AG08396 (cell line): ENCODE results near the gene METTL22.

Experiments used
- DNase-seq: peaks from one replicate; pipeline ENCODE4 v3.0.0; 2012; ENCODE audit warnings: low spot score, mixed read lengths

The METTL22 gene

DNA sequence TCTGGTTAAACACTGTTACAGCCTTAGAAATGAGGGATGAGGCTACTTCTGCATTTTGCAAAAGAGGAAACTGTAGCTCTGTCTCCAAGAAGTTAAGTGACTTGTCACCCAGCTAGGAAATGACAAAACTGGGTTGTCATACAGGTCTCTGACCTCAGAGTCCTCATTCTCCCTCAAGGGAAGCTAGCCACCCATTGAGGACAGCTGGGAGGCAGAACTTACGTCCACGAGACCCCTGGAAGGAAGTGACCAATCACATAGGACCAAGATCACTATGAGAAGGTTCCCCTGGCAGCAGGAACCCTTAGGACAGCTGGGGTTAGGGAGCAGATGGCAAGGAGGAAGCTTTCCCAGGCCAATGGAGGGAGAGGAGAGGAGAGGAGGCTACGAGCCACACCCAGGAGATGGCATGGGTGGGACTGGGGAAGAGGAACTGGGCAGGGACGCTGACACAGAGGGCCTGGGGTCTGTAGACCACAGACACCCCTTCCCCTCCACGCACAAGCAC is 11.2 kb downstream of the METTL22 start:
- no peak for DNase-seq

- peak; percentile 43 for DNase-seq
These were observed 13.7 kb downstream of the METTL22 start for GRCh38 chr16:8634991-8635736.

DNA sequence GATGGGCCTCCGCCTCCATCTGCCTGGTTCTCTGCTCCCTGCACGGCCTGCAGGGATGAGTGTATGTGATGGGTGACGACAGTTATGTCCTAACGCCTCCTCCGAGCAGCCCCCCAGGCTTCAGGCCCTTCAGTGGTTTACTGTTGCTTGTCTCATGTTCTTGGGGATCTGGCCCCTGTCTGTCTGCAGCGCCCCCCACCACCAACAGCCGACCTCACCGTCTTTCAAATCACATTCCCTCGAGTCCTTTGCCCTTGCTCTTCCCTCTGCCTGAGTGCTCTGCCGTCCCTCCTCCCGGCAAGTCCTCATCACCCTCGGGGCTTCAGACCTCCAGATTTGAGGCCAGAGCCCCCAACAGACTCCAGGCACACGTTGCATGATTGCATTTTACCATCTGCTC is 18.2 kb downstream of the METTL22 start:
- no peak for DNase-seq

- no peak for DNase-seq
These were observed 20.2 kb downstream of the METTL22 start for GRCh38 chr16:8641671-8642070.

DNA sequence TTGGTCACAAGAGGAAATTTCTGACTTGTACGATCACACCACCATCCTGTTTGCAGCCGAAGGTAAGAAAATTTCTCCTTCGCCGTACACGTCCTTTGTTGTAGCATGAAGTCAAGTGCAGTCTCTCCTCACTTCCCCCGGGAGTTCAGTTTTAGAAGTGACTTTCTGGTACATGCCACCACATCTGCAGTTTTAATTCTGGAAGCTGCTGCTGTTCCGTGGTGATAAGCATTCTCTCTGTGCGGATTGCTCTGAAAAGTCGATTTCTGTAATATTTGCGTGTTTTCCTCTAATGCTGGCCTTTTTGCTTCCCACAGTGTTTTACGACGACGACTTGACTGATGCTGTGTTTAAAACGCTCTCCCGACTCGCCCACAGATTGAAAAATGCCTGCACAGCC is 20.6 kb downstream of the METTL22 start:
- DNase-seq, result no peak

DNA sequence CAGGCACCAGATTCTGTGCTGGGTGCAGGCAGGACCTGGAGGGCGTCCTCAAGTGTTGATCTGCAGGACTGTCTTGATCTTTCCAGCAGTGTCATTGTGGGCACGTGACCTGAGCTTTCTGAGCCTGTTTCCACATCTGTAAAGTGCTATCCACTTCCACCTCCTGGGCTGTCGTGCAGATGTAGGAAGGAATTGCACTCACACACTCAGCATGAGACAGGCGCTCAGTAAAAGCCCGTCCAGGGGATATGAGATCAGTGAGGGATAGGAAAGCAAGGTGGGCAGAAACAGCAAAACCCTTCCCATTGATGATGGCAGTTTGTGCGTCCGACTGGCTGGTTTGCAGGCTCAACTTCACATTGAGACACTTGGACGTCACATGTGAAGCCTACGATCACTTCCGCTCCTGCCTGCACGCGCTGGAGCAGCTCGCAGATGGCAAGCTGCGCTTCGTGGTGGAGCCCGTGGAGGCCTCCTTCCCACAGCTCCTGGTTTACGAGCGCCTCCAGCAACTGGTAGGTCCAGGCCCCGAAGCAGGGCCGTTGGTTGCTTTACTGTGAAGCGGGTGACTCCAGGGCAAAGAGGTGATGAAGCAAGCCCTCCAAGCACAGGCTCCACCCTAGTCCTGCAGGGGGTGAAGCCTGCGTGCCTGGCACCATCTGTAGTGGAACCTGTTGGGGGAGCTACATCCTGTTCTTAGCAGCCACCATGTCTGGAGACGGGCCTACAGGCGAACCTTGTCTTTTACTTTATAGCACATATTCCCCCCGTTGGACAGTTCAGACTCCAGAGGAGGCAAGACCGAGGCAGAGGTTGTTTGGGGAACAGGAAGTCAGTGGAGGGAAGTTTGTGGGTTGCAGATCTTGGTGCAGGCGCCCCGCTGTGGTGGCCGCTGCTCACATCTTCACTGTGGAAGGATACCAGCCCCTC is 23.0 kb downstream of the METTL22 start:
- no peak for DNase-seq

GRCh38 chr16:8645141-8645521 is 23.6 kb downstream of the METTL22 start:
- no peak for DNase-seq

- DNase-seq, result no peak
These were observed 24.3 kb downstream of the METTL22 start for GRCh38 chr16:8645831-8646230.

GRCh38 chr16:8646326-8647053 is 25.0 kb downstream of the METTL22 start:
- no peak for DNase-seq

DNA sequence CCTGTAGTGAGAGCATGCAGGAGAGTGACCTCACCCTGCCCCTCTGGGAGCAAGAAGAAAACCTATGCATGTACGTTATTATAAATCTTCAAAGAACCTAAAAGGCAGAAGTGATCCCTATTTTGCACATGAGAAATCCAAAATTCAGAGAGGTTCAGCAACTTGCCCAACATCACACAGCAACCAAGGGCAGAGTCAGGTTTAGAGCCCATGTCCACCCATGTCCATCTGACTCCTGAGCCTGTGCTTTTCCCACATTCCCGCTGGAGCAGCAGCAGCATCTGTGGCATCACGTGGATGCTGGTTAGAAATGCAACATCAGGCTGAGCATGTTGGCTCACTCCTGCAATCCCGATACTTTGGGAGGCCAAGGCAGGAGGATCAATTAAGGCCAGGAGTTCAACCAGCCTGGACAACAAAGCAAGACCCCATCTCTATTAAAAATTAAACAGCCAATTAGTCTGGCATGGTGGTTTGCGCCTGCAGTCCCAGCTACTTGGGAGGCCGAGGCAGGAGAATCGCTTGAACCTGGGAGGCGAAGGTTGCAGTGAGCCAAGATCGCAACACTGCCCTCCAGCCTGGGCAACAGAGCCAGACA is 26.3 kb downstream of the METTL22 start:
- DNase-seq, result no peak

GRCh38 chr16:8648877-8649276 is 27.4 kb downstream of the METTL22 start:
- no peak for DNase-seq

DNA sequence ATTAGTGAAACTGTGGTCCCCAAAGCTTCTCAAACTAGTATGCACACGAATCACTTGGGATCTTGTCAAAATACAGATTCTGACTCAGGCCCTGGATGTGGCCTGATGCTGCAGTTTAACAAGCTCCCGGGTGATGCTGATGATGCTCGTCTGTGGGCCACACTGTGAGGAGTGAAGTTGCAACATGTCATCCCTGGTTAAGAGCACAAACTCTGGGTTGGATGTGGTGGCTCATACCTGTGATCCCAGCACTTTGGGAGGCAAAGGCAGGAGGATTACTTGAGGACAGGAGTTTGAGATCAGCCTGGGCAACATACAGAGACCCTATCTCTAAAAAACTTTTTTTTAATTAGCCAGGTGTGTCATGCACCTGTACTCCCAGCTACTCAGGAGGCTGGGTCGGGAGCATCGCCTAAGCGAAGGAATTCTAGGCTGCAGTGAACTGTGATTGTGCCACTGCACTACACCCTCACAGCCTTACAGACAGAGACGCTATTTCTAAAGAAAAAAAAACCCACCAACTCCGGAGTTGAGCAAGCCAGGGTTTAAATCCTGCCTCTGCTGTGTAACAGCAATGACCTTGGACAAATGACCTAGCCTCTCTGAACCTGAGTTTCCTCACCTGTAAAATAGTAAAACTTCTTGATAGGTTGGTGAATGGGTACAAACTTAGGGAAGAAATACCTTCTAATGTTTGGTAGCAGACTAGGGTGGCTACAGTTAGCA is 28.5 kb downstream of the METTL22 start:
- no peak for DNase-seq

DNA sequence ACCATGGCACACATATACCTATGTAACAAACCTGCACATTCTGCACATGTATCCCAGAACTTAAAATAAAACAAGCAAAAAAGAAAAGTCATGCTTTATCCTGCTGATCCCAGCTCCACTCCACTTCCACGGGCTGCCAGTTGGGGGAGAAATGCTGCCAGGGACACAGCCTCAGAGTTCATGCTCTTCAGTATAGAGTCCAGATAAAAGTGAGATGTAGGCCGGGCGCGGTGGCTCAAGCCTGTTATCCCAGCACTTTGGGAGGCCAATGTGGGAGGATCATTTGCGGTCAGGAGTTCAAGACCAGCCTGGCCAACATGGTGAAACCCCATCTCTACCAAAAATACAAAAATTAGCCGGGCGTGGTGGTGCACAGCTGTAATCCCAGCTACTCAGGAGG is 30.5 kb downstream of the METTL22 start:
- peak; percentile 63 for DNase-seq

DNA sequence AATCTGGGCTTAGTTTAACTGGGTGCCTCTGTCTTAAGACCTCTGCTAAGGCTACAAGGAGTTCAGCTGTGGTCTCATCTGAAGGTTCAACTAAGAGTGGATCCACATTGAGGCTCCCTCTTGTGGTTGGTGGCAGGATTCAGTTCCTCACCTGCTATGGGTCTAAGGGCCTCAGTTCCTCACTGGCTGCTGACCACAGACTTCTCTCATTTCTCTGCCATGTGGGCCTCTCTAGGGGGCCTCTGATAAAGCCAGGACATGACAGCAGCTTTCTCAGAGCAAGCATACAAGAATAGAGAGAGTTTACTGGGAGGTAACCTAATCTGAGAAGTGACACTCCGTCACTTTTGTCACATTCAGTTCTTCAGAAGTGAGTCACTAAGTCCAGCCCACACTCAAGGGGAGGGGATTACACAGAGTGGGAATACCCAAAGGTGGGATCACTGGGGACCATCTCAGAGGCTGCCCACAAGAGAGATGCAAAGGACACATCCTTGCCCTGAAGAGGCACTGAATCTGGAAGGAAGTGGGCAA is 33.8 kb downstream of the METTL22 start:
- DNase-seq, result no peak

DNA sequence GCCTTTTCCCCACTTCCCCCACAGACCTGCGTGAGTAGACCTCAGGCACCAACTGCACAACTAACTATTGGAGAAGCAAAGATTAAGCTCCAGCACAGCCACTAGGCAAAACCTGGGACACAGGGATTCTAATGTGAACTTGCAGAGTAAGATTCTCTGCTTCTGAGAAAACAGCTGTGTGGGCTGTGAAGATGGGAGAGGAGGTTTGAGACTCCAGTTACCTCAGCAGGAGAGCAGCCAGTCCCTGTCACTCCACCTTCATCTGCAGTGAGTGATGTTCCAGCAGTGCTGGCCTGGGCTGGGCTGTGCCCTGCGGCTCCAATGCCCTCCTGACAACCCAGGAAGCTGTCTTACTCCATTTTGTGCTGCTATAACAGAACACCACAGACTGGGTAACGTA is 34.9 kb downstream of the METTL22 start:
- DNase-seq, result no peak

DNA sequence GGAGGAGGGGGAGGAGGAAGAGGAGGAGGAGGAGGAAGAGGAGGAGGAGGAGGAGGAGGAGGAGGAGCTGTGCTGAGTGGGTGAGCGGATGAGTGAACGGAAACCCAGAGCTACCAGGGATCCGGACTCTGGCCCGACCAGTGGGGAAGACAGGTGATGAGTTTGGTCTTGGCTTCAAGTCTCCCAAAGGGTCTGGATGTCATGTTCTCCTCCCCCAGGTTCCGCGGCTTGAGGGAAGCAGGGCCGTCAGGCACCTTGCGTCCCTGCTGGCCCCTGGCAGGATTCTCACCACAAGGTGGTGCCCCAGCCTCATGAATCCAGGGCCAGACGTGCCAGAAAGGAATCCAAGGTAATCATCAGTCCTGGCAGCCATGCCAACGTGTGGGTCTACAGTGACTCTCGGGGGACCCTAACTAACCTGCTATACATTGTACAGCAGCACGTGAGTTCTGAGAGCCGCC is 39.4 kb downstream of the METTL22 start:
- DNase-seq, result peak; percentile 63

- DNase-seq, result no peak
These were observed 40.2 kb downstream of the METTL22 start for GRCh38 chr16:8661703-8662102.

DNA sequence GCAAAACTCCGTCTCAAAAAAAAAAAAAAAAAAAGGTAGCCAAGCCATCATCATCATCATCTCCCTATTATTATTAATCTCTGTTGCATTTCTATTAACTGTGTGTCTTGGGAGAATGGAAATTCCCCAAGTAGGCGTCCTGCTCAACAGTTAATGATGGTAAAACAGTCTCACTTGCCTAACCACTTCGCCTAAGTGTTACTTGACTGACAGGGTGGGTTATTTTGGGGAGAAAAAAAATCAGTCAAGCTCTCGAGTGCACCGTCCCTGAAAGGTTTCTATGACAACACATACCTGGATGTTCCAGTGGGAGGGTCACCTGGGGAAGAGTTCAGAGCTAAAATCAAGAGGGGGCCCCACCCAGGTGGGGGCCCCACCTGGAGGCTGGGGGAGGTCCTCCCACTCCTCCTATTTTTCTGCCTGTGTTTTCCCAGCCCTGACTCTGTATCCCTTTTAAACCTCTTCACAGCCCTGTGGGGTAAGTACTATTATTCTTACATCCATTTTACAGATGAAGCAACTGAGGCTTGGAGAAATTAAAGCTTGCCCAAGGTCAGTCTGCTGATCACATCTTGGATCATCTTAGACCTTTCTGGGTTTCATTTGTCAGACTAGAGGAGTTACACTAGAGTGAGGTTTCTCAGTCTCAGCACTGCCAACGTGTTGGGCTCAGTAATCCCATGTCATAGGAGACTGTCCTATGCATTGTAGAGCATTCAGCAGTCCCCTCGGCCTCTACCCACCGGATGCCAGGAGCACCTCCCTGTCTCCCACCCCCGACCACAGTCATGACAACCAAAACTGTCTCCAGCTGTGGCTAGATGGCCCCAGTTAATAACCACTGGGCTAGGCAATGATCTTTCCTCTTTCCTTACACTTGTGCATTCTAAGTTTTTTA is 41.9 kb downstream of the METTL22 start:
- DNase-seq, result no peak

DNA sequence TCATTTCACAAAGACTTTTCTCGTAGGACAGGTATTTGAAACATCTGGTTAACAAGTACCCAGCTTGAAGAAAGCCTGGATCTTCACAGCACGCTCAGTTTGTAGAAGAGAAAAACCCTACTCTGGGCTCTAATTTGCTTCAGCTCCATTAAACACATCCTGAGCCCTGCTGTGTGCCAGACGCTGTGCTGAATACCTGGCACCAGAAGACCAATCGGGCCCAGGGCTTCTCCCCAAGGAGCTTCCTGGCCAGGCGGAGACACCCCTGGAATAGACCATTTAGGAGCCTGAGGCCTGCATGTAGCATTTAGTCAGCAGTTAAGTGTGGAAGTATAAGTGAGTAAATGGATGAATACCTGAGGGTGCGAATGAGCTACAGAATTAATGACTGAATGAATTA is 44.0 kb downstream of the METTL22 start:
- no peak for DNase-seq

DNA sequence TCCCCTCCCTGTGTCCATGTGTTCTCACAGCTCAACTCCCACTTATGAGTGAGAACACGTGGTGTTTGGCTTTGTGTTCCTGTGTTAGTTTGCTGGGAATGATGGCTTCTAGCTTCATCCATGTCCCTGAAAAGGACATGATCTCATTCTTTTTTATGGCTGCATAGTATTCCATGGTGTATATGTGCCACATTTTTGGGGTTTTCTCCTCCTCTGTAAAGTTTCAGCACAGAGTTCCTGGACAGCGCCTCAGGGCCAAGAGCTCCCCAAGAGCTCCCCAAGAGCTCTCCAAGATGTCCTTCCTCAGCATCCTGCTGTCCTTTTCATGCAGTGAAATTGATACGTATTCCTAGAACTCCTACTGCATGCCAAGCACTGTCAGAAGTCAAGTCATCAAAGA is 46.0 kb downstream of the METTL22 start:
- no peak for DNase-seq
